Measurements from ENCODE around the gene GPC3.

- TF ChIP-seq CTCF (IDR thresholded peaks at IDR 0.05) (no peak), POLR2A (IDR thresholded peaks at IDR 0.05) (no peak)
Measured at GRCh38 chrX:133559909-133560308, 425.5 kb downstream of the GPC3 start.

Data from thyroid gland (tissue), 4 donors.